ENCODE results near the gene ZC3H10.

DNA sequence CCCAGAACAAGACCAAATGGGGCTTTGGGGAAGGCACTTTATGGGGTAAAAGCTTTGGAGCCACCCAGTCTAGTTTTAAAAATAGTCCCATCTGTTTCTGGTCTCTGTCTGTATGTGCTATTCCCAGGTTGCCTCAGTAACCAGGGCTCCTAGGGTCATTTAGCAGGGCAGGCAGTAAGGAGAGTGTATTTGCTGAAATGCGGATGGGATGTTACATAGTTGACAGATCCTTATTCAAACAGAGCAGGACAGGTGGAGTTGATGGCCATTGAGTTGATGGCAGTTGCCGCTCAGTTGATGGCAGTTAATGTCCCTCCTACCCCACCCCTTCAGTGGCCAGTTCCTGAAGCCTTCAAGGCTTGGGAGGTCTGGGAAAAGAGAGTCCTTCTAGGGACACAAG, 4.6 kb downstream of the ZC3H10 start:
- TF ChIP-seq, protein P1, sequence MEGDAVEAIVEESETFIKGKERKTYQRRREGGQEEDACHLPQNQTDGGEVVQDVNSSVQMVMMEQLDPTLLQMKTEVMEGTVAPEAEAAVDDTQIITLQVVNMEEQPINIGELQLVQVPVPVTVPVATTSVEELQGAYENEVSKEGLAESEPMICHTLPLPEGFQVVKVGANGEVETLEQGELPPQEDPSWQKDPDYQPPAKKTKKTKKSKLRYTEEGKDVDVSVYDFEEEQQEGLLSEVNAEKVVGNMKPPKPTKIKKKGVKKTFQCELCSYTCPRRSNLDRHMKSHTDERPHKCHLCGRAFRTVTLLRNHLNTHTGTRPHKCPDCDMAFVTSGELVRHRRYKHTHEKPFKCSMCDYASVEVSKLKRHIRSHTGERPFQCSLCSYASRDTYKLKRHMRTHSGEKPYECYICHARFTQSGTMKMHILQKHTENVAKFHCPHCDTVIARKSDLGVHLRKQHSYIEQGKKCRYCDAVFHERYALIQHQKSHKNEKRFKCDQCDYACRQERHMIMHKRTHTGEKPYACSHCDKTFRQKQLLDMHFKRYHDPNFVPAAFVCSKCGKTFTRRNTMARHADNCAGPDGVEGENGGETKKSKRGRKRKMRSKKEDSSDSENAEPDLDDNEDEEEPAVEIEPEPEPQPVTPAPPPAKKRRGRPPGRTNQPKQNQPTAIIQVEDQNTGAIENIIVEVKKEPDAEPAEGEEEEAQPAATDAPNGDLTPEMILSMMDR (conservative IDR thresholded peaks at IDR 0.05; ENCODE audit: low read length) = no peak
- TF ChIP-seq EZH2phosphoT487 (IDR thresholded peaks at IDR 0.05; ENCODE audit: borderline replicate concordance, low read depth, low read length) = no peak

All from OCI-LY7 (cell line).